A549 (cell line): ENCODE data around the gene TGFBRAP1. TPM values are rescaled to one million over a fixed set of nuclear protein-coding genes. Genes with fewer than 3 reads are reported as not detected.

Experiments used
- ATAC-seq, 2 experiments: fragments of 200-7000 bp in 1 of 2; fragments of >200 bp in 1 of 2; cut with Nextera tagmentation in 1 of 2; cut with Tn5 transposase in 1 of 2; 3 replicates each; pipeline versions ENCODE4 v1.8.0 to v1.9.1; 2018 to 2020; ENCODE audit warnings: mild to moderate bottlenecking in 1 of 2, moderate library complexity in 1 of 2
- CTCF ChIA-PET: fragments of 300-600 bp; sonication (Branson Sonifier 250); formaldehyde crosslinking; extraction: SDS; loops from one replicate; lab custom pipeline; 2021; ENCODE audit warnings: antibody characterized with exemption, inconsistent platforms; lab: Yijun Ruan, JAX
- POLR2A ChIA-PET: fragments of 350-600 bp; formaldehyde crosslinking; extraction: SDS; loops from one replicate; lab custom pipeline; 2021; ENCODE audit warnings: antibody characterized with exemption, inconsistent platforms; lab: Yijun Ruan, JAX
- DNase-seq, 2 experiments: peaks; one replicate each; pipeline versions ENCODE4 v3.0.0 to v3.0.0-alpha.2; 2011 to 2016; ENCODE audit warnings: low read depth in 1 of 2, low spot score in 1 of 2
- FAIRE-seq: peaks from 2 replicates; lab custom pipeline; 2011; peaks lifted over from hg19 to GRCh38; lab: Jason Lieb, UNC
- H3K27ac ChIP-seq, 2 experiments: fragments of >200 bp; sonication (Bioruptor Twin); formaldehyde crosslinking; 3 replicates each; pipeline ENCODE4 v1.5.1; 2016 to 2017
- H3K4me1 ChIP-seq: fragments of >200 bp; sonication (Bioruptor Twin); formaldehyde crosslinking; 3 replicates; pipeline ENCODE4 v1.6.1; 2016
- H3K4me2 ChIP-seq: fragments of >200 bp; sonication (Bioruptor Twin); formaldehyde crosslinking; 3 replicates; pipeline ENCODE4 v1.6.1; 2016
- H3K4me3 ChIP-seq: fragments of >200 bp; sonication (Bioruptor Twin); formaldehyde crosslinking; 3 replicates; pipeline ENCODE4 v1.5.1; 2016
- H3K9me3 ChIP-seq: fragments of >200 bp; sonication (Bioruptor Twin); formaldehyde crosslinking; 3 replicates; pipeline ENCODE4 v1.6.1; 2016
- CBX8 ChIP-seq: fragments of 200-600 bp; sonication (generic); IDR thresholded peaks from 2 replicates; pipeline ENCODE4 v1.6.1; 2016
- CHD2 ChIP-seq: fragments of 150-350 bp; IDR thresholded peaks from 2 replicates; pipeline ENCODE4 v1.6.1; 2014; ENCODE audit warnings: low read length; ENCODE audit not compliant: partially characterized antibody
- EHF ChIP-seq: fragments of 250-450 bp; sonication (Bioruptor Pico); IDR thresholded peaks from 2 replicates; pipeline ENCODE4 v1.5.0; 2020; ENCODE audit warnings: mild to moderate bottlenecking
- ESRRA ChIP-seq: fragments of 150-350 bp; IDR thresholded peaks from 2 replicates; pipeline ENCODE4 v1.6.1; 2014; ENCODE audit warnings: mild to moderate bottlenecking, low read length, borderline replicate concordance
- GATA3 ChIP-seq: IDR thresholded peaks from 2 replicates; pipeline ENCODE4 v1.6.1; 2012; ENCODE audit warnings: borderline replicate concordance
- HDAC2 ChIP-seq: fragments of 200-600 bp; sonication (generic); IDR thresholded peaks from 2 replicates; pipeline ENCODE4 v1.6.1; 2016
- HOXA7 ChIP-seq: fragments of 250-450 bp; sonication (Bioruptor Pico); IDR thresholded peaks from 2 replicates; pipeline ENCODE4 v1.5.0; 2020; ENCODE audit warnings: mild to moderate bottlenecking, moderate library complexity
- HOXB13 ChIP-seq: fragments of 250-450 bp; sonication (Bioruptor Pico); IDR thresholded peaks from 2 replicates; pipeline ENCODE4 v1.5.0; 2020; ENCODE audit warnings: low read depth, mild to moderate bottlenecking, moderate library complexity
- HOXB5 ChIP-seq: fragments of 250-450 bp; sonication (Bioruptor Pico); IDR thresholded peaks from 2 replicates; pipeline ENCODE4 v1.5.0; 2020; ENCODE audit warnings: mild to moderate bottlenecking, moderate library complexity
- JUN ChIP-seq, 2 experiments: fragments of >200 bp; sonication (Bioruptor Twin); formaldehyde crosslinking; IDR thresholded peaks; 2 replicates in 1 of 2; 3 replicates in 1 of 2; pipeline ENCODE4 v1.6.1; 2016 to 2017
- JUNB ChIP-seq: fragments of >200 bp; sonication (Bioruptor Twin); formaldehyde crosslinking; IDR thresholded peaks from 2 replicates; pipeline ENCODE4 v1.6.1; 2016
- KDM5A ChIP-seq: fragments of 200-600 bp; sonication (generic); IDR thresholded peaks from 2 replicates; pipeline ENCODE4 v1.6.1; 2016; ENCODE audit warnings: antibody characterized with exemption, mild to moderate bottlenecking
- NPAS2 ChIP-seq: fragments of 250-450 bp; sonication (Bioruptor Pico); IDR thresholded peaks from 2 replicates; pipeline ENCODE4 v1.8.0; 2022; ENCODE audit warnings: mild to moderate bottlenecking, moderate library complexity, borderline replicate concordance
- PBX3 ChIP-seq: IDR thresholded peaks from 2 replicates; pipeline ENCODE4 v1.6.1; 2012
- RCOR1 ChIP-seq: fragments of 150-350 bp; IDR thresholded peaks from 2 replicates; pipeline ENCODE4 v1.6.1; 2014; ENCODE audit warnings: antibody characterized with exemption, low read length, low read depth
- USF2 ChIP-seq: fragments of 450-650 bp; IDR thresholded peaks from 2 replicates; pipeline ENCODE4 v1.6.1; 2014; ENCODE audit warnings: antibody characterized with exemption
- ZC3H11A ChIP-seq: fragments of 450-650 bp; IDR thresholded peaks from 2 replicates; pipeline ENCODE4 v1.6.1; 2014; ENCODE audit warnings: antibody characterized with exemption, mild to moderate bottlenecking
- ZNF302 ChIP-seq: fragments of 250-450 bp; sonication (Bioruptor Pico); IDR thresholded peaks from 2 replicates; pipeline ENCODE4 v1.9.0; 2021; ENCODE audit warnings: inconsistent platforms, mild to moderate bottlenecking, moderate library complexity
- ZSCAN20 ChIP-seq: fragments of 250-450 bp; sonication (Bioruptor Pico); IDR thresholded peaks from 2 replicates; pipeline ENCODE4 v1.8.0; 2022; ENCODE audit warnings: mild to moderate bottlenecking, moderate library complexity
- WGBS: methylation state at CpG from one replicate; pipeline ENCODE4 v1.1.6; 2017; ENCODE audit errors: missing lambda C conversion rate; 5-methylcytosine and 5-hydroxymethylcytosine counted together
- polyA plus RNA-seq, 4 experiments: library from polyadenylated mRNA; depleted of rRNA in 3 of 4; stranded (reverse); fragments of >200 nt; fragmentation: RNase III in 1 of 4; extraction: RNeasy Plus Mini Kit Qiagen cat#74134 plus additional on column Dnase treatment in 1 of 4; gene quantifications; 2 replicates in 3 of 4; 3 replicates in 1 of 4; pipeline ENCODE4 v1.2.3, GENCODE V29; 2011 to 2017
- TF ChIP-seq, protein P1 (sequence below): fragments of 250-450 bp; sonication (Bioruptor Pico); IDR thresholded peaks from 2 replicates; pipeline ENCODE4 v1.5.0; 2021; ENCODE audit warnings: mild to moderate bottlenecking, moderate library complexity, borderline replicate concordance
- TF ChIP-seq, protein P2 (sequence below): fragments of >200 bp; sonication (Bioruptor Twin); formaldehyde crosslinking; IDR thresholded peaks from 2 replicates; pipeline ENCODE4 v1.6.1; 2016
- TF ChIP-seq, protein P3 (sequence below): fragments of 250-450 bp; sonication (Bioruptor Pico); IDR thresholded peaks from 2 replicates; pipeline ENCODE4 v1.5.0; 2020; ENCODE audit warnings: low read depth, mild to moderate bottlenecking, moderate library complexity

The TGFBRAP1 gene
- polyA plus RNA-seq, 2 of the 4 experiments (the other 2 are of a cell fraction), result 9.0 to 13.7 TPM

DNA sequence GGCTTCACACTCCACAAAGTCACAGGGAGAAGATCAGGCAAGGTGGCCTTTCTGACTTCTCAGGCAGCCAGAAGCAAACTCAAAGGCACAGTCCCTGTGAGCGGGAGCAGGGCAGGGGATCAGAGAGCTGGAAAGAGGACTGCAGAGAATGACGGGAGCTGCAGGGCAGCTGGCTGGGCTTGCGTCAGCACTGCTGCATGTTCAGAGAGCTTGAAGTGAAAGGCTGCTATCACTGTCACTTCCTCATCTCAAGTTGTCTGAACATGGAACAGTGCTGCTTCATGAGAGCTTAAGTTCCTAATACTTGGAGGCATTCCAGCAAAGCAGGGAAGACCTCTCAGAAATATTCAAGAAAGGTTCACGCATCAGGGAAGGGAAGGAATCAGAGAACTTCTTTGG, 20.4 kb downstream of the TGFBRAP1 start (continued):
- TF ChIP-seq, protein P1, sequence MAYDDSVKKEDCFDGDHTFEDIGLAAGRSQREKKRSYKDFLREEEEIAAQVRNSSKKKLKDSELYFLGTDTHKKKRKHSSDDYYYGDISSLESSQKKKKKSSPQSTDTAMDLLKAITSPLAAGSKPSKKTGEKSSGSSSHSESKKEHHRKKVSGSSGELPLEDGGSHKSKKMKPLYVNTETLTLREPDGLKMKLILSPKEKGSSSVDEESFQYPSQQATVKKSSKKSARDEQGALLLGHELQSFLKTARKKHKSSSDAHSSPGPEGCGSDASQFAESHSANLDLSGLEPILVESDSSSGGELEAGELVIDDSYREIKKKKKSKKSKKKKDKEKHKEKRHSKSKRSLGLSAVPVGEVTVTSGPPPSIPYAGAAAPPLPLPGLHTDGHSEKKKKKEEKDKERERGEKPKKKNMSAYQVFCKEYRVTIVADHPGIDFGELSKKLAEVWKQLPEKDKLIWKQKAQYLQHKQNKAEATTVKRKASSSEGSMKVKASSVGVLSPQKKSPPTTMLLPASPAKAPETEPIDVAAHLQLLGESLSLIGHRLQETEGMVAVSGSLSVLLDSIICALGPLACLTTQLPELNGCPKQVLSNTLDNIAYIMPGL (CRISPR knock-in tag), result no peak
- TF ChIP-seq, protein P2, sequence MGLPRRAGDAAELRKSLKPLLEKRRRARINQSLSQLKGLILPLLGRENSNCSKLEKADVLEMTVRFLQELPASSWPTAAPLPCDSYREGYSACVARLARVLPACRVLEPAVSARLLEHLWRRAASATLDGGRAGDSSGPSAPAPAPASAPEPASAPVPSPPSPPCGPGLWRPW, result no peak

- H3K4me1 ChIP-seq, result peaks cover 4% of the 10 kb centered on the region; the same call in 1 of the 3 replicates
- H3K9me3 ChIP-seq, result no peaks in the 10 kb centered on the region
- WGBS, result 89% methylated on average over 15 of the region's 15 CpGs
- ChIA-PET POLR2A (no interaction called here), CTCF (interaction anchor here (0.5 to 1.1 kb wide), 2 partner anchors 9 to 47 kb away, joined by 3 to 6 read pairs; no protein-coding TSS in a partner anchor)
- no peak overlapping the region for H3K27ac ChIP-seq
- no peak overlapping the region for H3K4me2 ChIP-seq
- TF ChIP-seq HDAC2, result no peak
- no peak for TF ChIP-seq HOXB13 (CRISPR knock-in tag)
- TF ChIP-seq JUNB, result no peak
- DNase-seq (no peak), ATAC-seq (no peak), FAIRE-seq (no peak)
- no peak overlapping the region for H3K4me3 ChIP-seq
Observed at GRCh38 chr2:105308382-105309146, 21.0 kb downstream of the TGFBRAP1 start.

DNA sequence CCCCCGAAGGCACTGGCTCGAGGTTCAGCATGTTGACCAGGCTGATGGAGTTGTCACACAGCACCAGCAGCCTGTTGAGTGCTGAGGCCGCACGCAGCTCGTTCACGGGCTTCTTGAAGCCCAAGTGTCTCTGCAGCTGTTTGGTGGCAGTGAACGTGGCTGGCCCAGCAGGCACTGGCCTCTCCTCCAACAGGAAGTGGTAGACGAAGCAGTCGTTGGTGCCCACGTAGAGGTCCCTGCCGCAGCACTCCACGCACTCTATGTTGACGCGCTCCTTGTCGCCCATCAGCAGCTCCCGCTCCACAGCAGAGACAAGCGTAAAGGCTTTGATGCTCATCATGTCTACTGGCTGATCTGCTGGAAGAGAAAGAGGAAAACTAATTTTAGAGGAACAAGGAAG, 21.6 kb downstream of the TGFBRAP1 start:
- ChIA-PET CTCF (no interaction called here), POLR2A (no interaction called here)
- no peak overlapping the region for H3K27ac ChIP-seq
- no peak overlapping the region for H3K4me2 ChIP-seq
- H3K9me3 ChIP-seq, result no peaks in the 10 kb centered on the region
- WGBS, result 99% methylated on average over 16 of the region's 17 CpGs
- FAIRE-seq (no peak), DNase-seq (no peak), ATAC-seq (no peak)
- no peak overlapping the region for H3K4me3 ChIP-seq
- TF ChIP-seq ZSCAN20 (CRISPR knock-in tag) (no peak), RCOR1 (no peak), HOXB5 (CRISPR knock-in tag) (no peak), NPAS2 (CRISPR knock-in tag) (no peak), CHD2 (no peak)
- TF ChIP-seq, protein P1 (CRISPR knock-in tag), result no peak
- peaks cover 4% of the 10 kb centered on the region; the same call in 1 of the 3 replicates for H3K4me1 ChIP-seq

DNA sequence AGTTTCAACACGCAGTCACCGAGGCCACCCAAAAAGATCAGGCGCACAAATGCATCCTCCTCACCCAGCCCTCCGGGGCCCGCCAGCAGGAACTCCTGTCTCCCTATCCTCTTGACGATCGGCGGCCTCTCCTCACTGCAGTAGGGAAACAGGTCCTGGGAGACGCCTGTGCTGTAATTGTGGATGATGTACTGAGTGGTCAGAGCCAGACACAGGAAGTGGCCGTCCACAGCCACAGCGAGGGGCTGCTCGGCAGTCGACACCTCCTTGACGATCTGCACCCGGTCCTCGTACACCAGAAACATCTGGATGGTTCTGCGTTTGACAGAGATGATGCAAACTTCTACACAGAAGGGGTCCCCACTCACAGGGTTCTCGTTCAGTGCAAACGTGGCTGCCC, 22.0 kb downstream of the TGFBRAP1 start:
- 86% methylated on average over 19 of the region's 19 CpGs for WGBS
- CTCF ChIA-PET, result no interaction called here

More for the DNA sequence above, 22.0 kb downstream of the TGFBRAP1 start:
- Histone ChIP-seq H3K4me3 (no peak overlapping the region), H3K4me1 (peaks cover 4% of the 10 kb centered on the region; the same call in 1 of the 3 replicates), H3K4me2 (no peak overlapping the region), H3K9me3 (no peaks in the 10 kb centered on the region), H3K27ac (no peak overlapping the region)
- DNase-seq (no peak), ATAC-seq (no peak), FAIRE-seq (no peak)
- TF ChIP-seq KDM5A (no peak), HDAC2 (no peak), HOXB5 (CRISPR knock-in tag) (no peak), ZC3H11A (no peak), ESRRA (no peak), PBX3 (no peak), JUNB (no peak), EHF (no peak), HOXB13 (CRISPR knock-in tag) (no peak), JUN (IDR thresholded peaks at IDR 0.05) (no peak), GATA3 (no peak), CBX8 (no peak), HOXA7 (no peak), USF2 (no peak), ZNF302 (CRISPR knock-in tag) (no peak)
- TF ChIP-seq, protein P3, sequence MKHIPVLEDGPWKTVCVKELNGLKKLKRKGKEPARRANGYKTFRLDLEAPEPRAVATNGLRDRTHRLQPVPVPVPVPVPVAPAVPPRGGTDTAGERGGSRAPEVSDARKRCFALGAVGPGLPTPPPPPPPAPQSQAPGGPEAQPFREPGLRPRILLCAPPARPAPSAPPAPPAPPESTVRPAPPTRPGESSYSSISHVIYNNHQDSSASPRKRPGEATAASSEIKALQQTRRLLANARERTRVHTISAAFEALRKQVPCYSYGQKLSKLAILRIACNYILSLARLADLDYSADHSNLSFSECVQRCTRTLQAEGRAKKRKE (CRISPR knock-in tag), result no peak
- POLR2A ChIA-PET, result no interaction called here
